Skeletal muscle tissue (tissue), 4 donors: ENCODE measurements around the gene PCIF1. TPM values are rescaled to one million over a fixed set of nuclear protein-coding genes. Genes with fewer than 3 reads are reported as not detected.
A peak's percentile ranks its signal among the peaks of the same experiment; 100 is the strongest.

Experiments used
- H3K27ac ChIP-seq: one replicate; pipeline ENCODE4 v1.7.0; 2013; ENCODE audit warnings: mild to moderate bottlenecking, low read depth, low read length, inconsistent platforms
- H3K27me3 ChIP-seq, 3 donors: one replicate each; pipeline ENCODE4 v1.7.0; 2013; ENCODE audit warnings: low read length in 3 of 3; ENCODE audit not compliant: control insufficient read depth in 3 of 3, insufficient read depth in 3 of 3
- H3K36me3 ChIP-seq, 3 donors: one replicate each; pipeline ENCODE4 v1.7.0; 2013; ENCODE audit warnings: low read length in 3 of 3; ENCODE audit not compliant: control insufficient read depth in 3 of 3, insufficient read depth in 3 of 3
- H3K4me1 ChIP-seq, 3 donors: one replicate each; pipeline ENCODE4 v1.7.0; 2013; ENCODE audit warnings: low read length in 3 of 3, mild to moderate bottlenecking in 3 of 3; ENCODE audit not compliant: control insufficient read depth in 3 of 3, insufficient read depth in 3 of 3
- H3K4me3 ChIP-seq, 3 donors: one replicate each; pipeline ENCODE4 v1.7.0; 2013; ENCODE audit warnings: low read length in 3 of 3
- H3K9ac ChIP-seq, 3 donors: one replicate each; pipeline ENCODE4 v1.7.0; 2013; ENCODE audit warnings: low read length in 3 of 3, mild to moderate bottlenecking in 3 of 3, moderate library complexity in 2 of 3, low read depth in 1 of 3
- H3K9me3 ChIP-seq, 3 donors: one replicate each; pipeline ENCODE4 v1.7.0; 2013; ENCODE audit warnings: low read length in 3 of 3; ENCODE audit not compliant: control insufficient read depth in 3 of 3
- total RNA-seq: library from RNA; depleted of rRNA; stranded (reverse); fragments of >200 nt; gene quantifications from one replicate; pipeline ENCODE4 v1.2.3, GENCODE V29; 2014
- donor health status: Osteomylitis.

PCIF1 gene
- 7.3 TPM for total RNA-seq

DNA sequence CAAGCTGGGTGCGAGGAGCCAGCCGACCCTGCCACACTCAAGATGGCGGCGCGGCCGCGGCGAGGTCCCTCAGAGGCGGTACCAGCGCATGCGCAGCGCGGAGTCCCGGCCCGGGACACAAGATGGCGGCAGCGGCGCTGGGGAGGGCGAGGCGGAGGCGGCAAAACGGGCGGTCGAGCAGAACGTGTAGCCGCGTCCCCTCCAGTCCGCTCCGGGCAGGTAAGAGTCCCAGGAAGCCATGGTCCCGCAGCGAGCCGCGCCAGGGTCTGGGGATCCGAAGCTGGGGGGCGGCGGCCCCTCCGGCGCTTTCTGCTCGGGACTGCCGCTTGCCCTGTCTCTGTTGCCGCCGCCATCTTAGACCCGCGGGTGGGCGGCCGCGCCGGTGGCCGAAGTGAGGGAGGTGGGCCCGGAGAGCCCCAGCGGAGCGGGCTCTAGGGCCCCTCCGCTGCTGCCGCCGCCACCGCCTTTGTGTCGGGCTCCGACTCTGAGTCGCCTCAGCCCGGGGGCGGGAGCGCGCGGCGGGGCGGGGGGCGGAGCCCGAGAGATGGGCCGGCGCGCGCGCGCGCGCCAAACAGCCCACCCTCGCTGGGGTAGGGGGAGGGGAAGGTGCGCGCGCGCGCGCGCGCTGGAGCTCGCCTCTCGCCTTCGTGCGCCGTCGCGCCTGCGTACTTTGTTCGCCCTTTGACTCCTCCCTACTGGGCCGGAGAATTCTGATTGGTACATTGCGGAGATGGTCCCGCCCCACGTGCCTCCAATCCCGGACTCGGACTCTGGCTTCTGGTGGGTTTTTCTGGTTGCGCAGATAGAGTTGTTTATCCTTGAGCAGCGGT, at the start of gene PCIF1:
Gene PCIF1 (plus strand): TSS at position 98 of the 830 bp plus-strand sequence. CDS start 4,317 bp downstream, outside the sequence.
- Histone ChIP-seq H3K4me1 (peaks cover 21 to 41% (median 23%) of the 10 kb centered on the region in 3 donors), H3K9ac (peak within 1 kb of the TSS; percentile 99 to 100 (median 99)), H3K36me3 (peaks cover 23 to 26% (median 26%) of the 10 kb centered on the region in 3 donors), H3K27me3 (no peaks in the 10 kb centered on the region), H3K4me3 (peak within 1 kb of the TSS; percentile 96 to 100 (median 99)), H3K27ac (peak within 1 kb of the TSS; percentile 99), H3K9me3 (no peaks in the 10 kb centered on the region)

DNA sequence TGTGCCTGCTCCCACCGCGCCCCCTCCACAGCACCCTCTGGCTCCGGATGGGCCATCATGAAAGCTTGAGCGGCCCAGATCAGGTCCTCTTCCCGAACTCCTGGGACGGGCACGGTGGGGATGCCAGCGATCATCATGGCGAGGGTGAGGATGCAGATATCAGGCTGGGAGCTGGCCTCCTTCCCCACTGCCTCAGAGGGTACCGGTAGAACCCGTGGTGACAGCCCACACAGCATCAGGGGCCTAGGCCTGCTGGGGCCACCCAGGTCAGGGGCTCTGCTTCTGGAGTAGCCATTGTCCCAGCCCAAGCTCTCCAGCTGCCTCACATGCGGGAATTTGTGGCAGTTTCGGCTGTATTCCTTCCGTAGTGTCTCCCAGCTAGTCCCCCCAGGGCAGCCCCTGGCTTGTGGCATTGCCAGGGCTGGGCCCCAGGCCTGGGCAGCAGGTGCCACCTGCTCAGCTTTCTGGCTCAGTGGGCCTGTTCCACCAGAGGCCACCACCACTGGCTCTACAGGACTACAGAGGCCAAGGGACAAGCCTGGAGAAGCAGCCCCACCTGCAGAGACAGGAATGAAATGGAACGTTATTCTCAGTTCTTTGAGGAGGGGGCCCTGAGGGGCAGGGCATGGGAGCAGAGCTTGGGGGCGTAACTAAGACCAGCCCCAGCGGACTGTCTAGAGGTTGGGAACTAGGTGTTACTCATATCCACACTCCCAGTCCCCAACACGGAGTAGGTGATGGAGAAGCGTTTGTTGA, 47.7 kb upstream of the PCIF1 start:
- Histone ChIP-seq H3K36me3 (peaks cover 27 to 39% (median 35%) of the 10 kb centered on the region in 3 donors), H3K9me3 (no peaks in the 10 kb centered on the region), H3K9ac (no peak overlapping the region), H3K4me3 (no peak overlapping the region), H3K27me3 (no peaks in the 10 kb centered on the region), H3K27ac (no peak overlapping the region), H3K4me1 (peaks cover 36 to 56% (median 43%) of the 10 kb centered on the region in 3 donors)

DNA sequence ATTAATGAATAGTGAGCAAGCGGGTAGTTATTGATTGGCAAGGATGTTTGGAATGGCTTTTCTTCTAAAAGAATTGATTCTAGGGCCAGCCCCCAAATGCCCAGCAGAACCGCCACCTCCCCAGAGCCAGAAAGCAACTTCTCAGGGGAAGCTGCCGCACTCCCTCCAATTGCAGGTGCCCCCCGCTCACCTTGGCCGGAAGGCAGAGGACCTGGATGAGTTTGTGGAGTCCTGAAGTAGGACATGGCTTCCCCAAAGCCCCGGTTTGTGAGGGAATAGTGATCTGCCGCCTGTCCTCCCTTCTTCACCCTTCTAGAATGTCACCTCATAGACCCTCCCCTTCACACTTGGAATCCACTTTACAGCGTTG, 47.2 kb upstream of the PCIF1 start, which contains the start of gene SPATA25:
Gene SPATA25 (minus strand): TSS at position 277 of the 370 bp plus-strand sequence. CDS start 32 bp downstream, at position 245.
- no peaks in the 10 kb centered on the region for H3K9me3 ChIP-seq
- no peak within 1 kb of the TSS for H3K4me3 ChIP-seq
- H3K9ac ChIP-seq, result peak within 1 kb of the TSS in 2 of 3 donors; percentile 13 to 60
- H3K27me3 ChIP-seq, result no peaks in the 10 kb centered on the region
- H3K4me1 ChIP-seq, result peaks cover 38 to 61% (median 48%) of the 10 kb centered on the region in 3 donors
- H3K27ac ChIP-seq, result no peak within 1 kb of the TSS
- H3K36me3 ChIP-seq, result peaks cover 27 to 39% (median 38%) of the 10 kb centered on the region in 3 donors

DNA sequence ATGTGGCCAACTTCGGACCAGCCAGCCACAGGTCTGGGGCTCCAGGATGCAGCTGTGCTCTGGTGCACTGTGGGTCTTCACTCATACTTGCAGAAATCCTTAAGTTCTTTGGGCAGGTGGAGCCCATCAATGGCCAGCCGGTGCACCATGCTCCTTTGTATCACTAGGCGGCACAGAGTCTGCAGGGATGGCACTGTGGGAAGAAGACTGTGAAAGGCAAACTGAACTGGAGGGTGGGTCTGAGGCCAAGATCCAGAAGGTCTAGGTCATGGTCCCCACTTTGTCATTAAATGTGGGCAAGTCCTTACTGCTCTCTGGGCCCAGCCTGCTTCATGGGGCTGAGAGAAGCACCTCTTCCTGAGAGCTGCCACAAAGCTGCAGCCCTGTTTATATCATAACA, 45.8 kb upstream of the PCIF1 start:
- Histone ChIP-seq H3K36me3 (peaks cover 27 to 38% (median 33%) of the 10 kb centered on the region in 3 donors), H3K27ac (no peak overlapping the region)

DNA sequence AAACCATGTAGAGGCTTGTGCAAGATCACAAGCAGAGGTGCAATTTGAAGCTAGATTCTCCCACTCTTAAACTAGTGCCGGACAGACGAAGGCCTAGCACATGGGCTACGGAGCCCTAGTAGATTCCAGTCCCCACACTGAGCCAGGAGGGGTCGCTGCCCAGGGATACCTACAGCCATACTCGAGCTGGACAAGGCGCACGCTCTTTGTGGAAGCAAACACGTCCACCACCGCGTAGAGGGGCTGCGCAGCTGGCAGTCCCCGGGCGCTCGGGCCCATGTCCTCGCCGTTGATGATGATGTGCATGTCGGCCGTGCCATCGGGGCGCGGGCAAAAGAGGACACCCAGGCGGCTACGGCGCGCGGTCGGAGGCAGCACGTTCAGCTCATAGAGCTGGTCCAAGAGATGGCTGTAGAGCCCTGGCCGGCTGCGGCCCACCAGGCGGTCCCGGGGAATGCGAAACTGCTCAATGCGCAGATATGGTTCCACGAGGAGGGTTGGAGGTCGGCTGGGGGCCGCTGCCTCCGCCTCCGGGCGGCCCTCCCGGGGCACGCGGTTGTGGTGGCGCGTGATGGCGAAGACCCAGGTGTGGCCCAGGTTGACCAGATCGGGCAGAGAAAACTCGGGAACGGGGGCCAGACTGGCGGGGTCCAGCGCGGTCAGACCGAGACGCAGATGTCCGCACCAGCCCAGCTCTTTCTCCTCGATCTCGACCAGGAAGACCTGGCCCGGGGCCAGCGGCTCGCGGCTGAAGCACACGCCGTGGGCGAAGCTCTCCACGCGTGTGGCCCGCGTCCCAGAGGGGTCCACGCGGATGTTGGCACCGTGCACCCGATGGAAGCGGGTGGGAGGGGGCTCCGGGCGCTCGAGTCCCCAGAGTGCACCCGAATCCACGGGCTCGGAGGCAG, 44.2 kb upstream of the PCIF1 start:
- H3K9me3 ChIP-seq, result no peaks in the 10 kb centered on the region
- H3K9ac ChIP-seq, result peak overlapping the region; percentile 86 to 94 (median 89)
- peaks cover 36 to 51% (median 46%) of the 10 kb centered on the region in 3 donors for H3K4me1 ChIP-seq
- no peaks in the 10 kb centered on the region for H3K27me3 ChIP-seq
- H3K4me3 ChIP-seq, result peak overlapping the region; percentile 75 to 92 (median 90)
- H3K36me3 ChIP-seq, result peaks cover 40 to 49% (median 45%) of the 10 kb centered on the region in 3 donors
- peak overlapping the region; percentile 87 for H3K27ac ChIP-seq

More for the DNA sequence above, 45.8 kb upstream of the PCIF1 start:
- no peaks in the 10 kb centered on the region for H3K27me3 ChIP-seq
- H3K9ac ChIP-seq, result peak overlapping the region in 2 of 3 donors; percentile 13 to 60
- H3K4me1 ChIP-seq, result peaks cover 40 to 60% (median 47%) of the 10 kb centered on the region in 3 donors
- peak overlapping the region in 2 of 3 donors; percentile 4 to 45 for H3K4me3 ChIP-seq
- H3K9me3 ChIP-seq, result no peaks in the 10 kb centered on the region

DNA sequence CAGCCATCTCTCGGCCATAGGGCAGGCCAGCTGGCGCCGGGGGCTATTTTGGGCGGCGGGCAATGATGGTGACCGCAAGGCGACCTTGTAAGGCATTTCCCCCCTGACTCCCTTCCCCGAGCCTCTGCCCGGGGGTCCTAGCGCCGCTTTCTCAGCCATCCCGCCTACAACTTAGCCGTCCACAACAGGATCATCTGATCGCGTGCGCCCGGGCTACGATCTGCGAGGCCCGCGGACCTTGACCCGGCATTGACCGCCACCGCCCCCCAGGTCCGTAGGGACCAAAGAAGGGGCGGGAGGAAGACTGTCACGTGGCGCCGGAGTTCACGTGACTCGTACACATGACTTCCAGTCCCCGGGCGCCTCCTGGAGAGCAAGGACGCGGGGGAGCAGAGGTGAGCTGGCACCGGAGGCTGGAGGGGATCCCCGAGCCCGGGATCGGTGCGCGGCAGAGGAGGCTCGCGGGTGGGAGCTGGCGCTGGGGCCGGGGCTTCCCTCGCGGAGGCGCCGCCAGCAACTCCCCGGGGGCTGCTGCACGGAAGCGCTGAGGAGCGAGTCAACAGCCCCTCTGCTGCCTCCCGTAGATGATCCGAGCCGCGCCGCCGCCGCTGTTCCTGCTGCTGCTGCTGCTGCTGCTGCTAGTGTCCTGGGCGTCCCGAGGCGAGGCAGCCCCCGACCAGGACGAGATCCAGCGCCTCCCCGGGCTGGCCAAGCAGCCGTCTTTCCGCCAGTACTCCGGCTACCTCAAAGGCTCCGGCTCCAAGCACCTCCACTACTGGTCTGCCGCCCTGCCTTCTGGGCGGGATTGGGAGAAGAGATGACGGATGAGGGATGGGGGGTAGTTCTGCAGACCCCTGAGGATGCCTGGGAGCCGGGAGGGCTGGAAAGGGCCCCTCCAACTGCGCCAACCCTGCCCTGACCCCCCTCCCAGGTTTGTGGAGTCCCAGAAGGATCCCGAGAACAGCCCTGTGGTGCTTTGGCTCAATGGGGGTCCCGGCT, 43.2 kb upstream of the PCIF1 start, which contains the start of the genes CTSA and NEURL2:
Gene CTSA (plus strand): TSS at position 351 of the 999 bp plus-strand sequence. CDS start 234 bp downstream, at position 585.
Gene NEURL2 (minus strand): TSS at position 224 of the 999 bp plus-strand sequence. CDS start 217 bp downstream, at position 7.
- no peaks in the 10 kb centered on the region for H3K27me3 ChIP-seq
- H3K27ac ChIP-seq, result peak within 1 kb of the TSS; percentile 87
- H3K36me3 ChIP-seq, result peaks cover 43 to 55% (median 49%) of the 10 kb centered on the region in 3 donors
- no peaks in the 10 kb centered on the region for H3K9me3 ChIP-seq
- peak within 1 kb of the TSS; percentile 75 to 92 (median 90) for H3K4me3 ChIP-seq
- H3K9ac ChIP-seq, result peak within 1 kb of the TSS; percentile 86 to 94 (median 89)
- H3K4me1 ChIP-seq, result peaks cover 36 to 51% (median 46%) of the 10 kb centered on the region in 3 donors

DNA sequence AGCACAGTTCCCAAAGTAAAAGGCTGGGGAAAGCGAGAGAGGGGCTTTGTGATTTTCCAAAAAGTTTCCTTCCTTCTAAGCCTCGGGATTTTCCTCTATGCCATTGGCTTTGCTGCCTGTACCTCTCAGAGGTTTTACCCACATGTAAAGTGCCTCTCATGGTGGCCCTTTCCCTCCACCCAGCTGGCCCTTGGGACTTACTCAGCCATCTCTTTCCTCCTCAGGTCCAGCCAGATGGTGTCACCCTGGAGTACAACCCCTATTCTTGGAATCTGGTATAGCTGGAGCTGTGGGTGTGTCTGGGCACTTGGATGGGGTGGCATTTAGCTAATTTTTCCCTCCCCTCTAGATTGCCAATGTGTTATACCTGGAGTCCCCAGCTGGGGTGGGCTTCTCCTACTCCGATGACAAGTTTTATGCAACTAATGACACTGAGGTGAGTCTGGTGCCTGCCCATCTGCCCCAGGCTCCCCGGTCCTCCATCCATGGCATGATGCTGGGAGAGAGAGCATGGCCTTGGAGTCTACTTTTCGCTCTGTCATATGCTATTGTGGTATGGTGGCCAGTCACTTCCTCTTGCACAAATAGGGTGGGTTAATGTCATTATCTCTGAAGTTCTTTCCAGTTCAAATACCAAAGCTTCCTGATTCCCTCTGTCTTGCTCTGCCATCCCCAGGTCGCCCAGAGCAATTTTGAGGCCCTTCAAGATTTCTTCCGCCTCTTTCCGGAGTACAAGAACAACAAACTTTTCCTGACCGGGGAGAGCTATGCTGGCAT, 42.2 kb upstream of the PCIF1 start:
- Histone ChIP-seq H3K9ac (peak overlapping the region; percentile 86 to 94 (median 89)), H3K9me3 (no peaks in the 10 kb centered on the region), H3K27ac (peak overlapping the region; percentile 87), H3K36me3 (peaks cover 47 to 55% (median 51%) of the 10 kb centered on the region in 3 donors), H3K27me3 (no peaks in the 10 kb centered on the region), H3K4me1 (peaks cover 36 to 46% (median 42%) of the 10 kb centered on the region in 3 donors), H3K4me3 (peak overlapping the region; percentile 75 to 92 (median 90))
